ENCODE results near the gene HIPK1.

Gene HIPK1

DNA sequence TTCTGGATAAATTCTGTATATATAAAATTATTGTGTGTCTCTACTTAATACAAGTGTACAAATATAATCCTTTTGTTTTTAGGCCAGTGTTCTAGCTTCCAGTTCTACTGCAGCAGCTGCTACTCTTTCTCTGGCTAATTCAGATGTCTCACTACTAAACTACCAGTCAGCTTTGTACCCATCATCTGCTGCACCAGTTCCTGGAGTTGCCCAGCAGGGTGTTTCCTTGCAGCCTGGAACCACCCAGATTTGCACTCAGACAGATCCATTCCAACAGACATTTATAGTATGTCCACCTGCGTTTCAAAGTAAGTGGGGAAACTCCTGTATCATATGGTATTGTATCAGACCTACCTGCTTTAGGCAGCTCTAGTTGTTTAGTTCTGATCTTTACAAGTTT is 28.9 kb downstream of the HIPK1 start:
- no peaks in the 10 kb centered on the region for H3K27me3 ChIP-seq (ENCODE audit: insufficient read depth, low read depth, severe bottlenecking)
- H3K9me3 ChIP-seq (ENCODE audit: severe bottlenecking): no peaks in the 10 kb centered on the region
- H3K27ac ChIP-seq: no peak overlapping the region
- no peak overlapping the region for H3K4me3 ChIP-seq (ENCODE audit: low read depth, low read length)
- H3K36me3 ChIP-seq: peaks cover 77% of the 10 kb centered on the region
- TF ChIP-seq, protein P1, sequence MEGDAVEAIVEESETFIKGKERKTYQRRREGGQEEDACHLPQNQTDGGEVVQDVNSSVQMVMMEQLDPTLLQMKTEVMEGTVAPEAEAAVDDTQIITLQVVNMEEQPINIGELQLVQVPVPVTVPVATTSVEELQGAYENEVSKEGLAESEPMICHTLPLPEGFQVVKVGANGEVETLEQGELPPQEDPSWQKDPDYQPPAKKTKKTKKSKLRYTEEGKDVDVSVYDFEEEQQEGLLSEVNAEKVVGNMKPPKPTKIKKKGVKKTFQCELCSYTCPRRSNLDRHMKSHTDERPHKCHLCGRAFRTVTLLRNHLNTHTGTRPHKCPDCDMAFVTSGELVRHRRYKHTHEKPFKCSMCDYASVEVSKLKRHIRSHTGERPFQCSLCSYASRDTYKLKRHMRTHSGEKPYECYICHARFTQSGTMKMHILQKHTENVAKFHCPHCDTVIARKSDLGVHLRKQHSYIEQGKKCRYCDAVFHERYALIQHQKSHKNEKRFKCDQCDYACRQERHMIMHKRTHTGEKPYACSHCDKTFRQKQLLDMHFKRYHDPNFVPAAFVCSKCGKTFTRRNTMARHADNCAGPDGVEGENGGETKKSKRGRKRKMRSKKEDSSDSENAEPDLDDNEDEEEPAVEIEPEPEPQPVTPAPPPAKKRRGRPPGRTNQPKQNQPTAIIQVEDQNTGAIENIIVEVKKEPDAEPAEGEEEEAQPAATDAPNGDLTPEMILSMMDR (IDR thresholded peaks at IDR 0.05; ENCODE audit: low read depth, low read length): no peak
- no peak for DNase-seq

DNA sequence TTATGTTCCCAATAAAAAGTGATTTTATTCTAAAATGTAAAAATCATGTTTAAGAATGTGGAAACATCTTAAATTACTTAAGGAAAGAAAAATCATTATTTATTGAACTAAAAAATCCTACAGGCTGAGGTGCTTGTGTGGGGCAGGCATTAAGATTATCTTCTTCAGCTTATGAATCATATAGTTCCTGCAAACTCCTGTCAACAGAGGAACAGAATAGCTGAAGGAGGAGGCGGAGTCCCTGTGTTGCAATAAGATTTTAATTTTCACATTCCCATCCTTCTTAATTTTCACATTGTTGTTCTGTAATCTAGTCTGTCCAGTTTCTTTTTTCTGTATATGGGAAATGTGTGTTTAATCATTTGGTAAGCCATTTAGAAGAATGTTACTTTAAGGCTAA is 29.6 kb downstream of the HIPK1 start:
- H3K9me3 ChIP-seq (ENCODE audit: severe bottlenecking): no peaks in the 10 kb centered on the region
- DNase-seq: no peak
- no peak overlapping the region for H3K4me3 ChIP-seq (ENCODE audit: low read depth, low read length)
- peaks cover 78% of the 10 kb centered on the region for H3K36me3 ChIP-seq
- H3K27ac ChIP-seq: no peak overlapping the region
- TF ChIP-seq, protein P1 (IDR thresholded peaks at IDR 0.05; ENCODE audit: low read depth, low read length): no peak
- no peaks in the 10 kb centered on the region for H3K27me3 ChIP-seq (ENCODE audit: insufficient read depth, low read depth, severe bottlenecking)

DNA sequence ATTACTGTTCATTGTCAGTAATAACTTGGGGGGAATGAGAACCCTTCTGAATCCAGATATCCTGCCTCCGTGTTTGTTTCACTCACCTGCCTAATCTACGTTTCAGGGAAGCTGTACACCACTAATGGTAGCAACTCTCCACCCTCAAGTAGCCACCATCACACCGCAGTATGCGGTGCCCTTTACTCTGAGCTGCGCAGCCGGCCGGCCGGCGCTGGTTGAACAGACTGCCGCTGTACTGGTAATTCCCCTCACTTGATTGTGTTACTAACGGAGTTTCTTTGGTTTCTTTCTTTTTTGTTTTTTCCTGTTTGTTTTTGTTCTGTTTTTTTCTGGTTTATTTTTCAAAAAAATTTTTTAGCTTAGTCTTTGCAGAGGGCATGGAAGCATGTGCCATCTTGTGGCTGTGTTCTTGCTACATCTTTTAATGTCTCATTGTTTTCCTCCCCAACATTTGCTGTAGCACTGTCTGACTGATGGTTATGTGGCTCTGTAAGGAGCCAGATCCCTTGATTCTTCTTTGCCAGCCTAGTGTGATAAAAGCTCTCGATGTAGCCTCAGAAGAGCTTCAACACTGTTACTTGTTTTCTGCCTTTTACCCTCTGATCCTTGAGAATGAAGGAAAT is 34.3 kb downstream of the HIPK1 start:
- no peak overlapping the region for H3K27ac ChIP-seq
- H3K9me3 ChIP-seq (ENCODE audit: severe bottlenecking): no peaks in the 10 kb centered on the region
- no peak overlapping the region for H3K4me3 ChIP-seq (ENCODE audit: low read depth, low read length)
- DNase-seq: no peak
- TF ChIP-seq, protein P1 (IDR thresholded peaks at IDR 0.05; ENCODE audit: low read depth, low read length): 0 out of 2 replicates have a peak, but pooled peaks have one; percentile 9
- H3K27me3 ChIP-seq (ENCODE audit: insufficient read depth, low read depth, severe bottlenecking): no peaks in the 10 kb centered on the region
- H3K36me3 ChIP-seq: peaks cover 83% of the 10 kb centered on the region

DNA sequence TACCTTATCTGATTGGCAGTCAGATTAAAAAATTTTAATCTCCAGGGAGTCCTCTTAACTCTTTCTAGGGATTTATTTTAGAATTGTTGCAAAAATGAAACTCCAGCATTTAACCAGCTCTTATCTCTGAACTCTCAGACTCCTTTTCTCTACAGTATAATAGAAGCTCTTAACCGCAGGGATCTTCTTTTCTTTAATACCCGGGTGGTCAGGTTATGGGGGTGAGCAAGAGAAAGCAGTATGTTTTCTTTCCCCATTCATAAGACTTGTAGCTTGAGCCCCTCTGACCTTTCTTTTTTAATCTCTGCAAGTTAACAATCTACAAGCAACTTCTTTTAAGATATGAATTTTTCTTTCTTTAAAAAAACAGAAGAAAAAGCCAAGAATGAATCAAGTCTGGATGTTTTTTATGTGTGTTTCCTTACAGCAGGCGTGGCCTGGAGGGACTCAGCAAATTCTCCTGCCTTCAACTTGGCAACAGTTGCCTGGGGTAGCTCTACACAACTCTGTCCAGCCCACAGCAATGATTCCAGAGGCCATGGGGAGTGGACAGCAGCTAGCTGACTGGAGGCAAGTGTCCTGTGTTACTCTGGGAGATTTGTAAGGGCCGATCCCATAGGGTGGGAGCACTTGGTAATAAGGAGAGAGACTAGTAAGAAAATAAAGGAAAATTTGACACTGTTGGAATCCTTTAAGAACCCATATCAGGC is 36.7 kb downstream of the HIPK1 start:
- Histone ChIP-seq H3K36me3 (peaks cover 88% of the 10 kb centered on the region), H3K4me3 (ENCODE audit: low read depth, low read length) (no peak overlapping the region)

DNA sequence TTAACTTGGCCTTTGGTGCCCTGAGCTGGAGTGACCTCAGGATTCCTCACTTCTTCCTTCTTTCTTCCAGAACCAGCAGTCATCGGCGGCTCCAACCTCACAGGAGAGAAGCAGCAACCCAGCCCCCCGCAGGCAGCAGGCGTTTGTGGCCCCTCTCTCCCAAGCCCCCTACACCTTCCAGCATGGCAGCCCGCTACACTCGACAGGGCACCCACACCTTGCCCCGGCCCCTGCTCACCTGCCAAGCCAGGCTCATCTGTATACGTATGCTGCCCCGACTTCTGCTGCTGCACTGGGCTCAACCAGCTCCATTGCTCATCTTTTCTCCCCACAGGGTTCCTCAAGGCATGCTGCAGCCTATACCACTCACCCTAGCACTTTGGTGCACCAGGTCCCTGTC is 43.8 kb downstream of the HIPK1 start:
- TF ChIP-seq, protein P1 (IDR thresholded peaks at IDR 0.05; ENCODE audit: low read depth, low read length): no peak
- Histone ChIP-seq H3K27ac (no peak overlapping the region), H3K27me3 (ENCODE audit: insufficient read depth, low read depth, severe bottlenecking) (no peaks in the 10 kb centered on the region), H3K36me3 (peaks cover 68% of the 10 kb centered on the region), H3K9me3 (ENCODE audit: severe bottlenecking) (no peaks in the 10 kb centered on the region), H3K4me3 (ENCODE audit: low read depth, low read length) (no peak overlapping the region)
- no peak for DNase-seq

More for the DNA sequence above, 36.7 kb downstream of the HIPK1 start:
- no peak overlapping the region for H3K27ac ChIP-seq
- H3K27me3 ChIP-seq (ENCODE audit: insufficient read depth, low read depth, severe bottlenecking): no peaks in the 10 kb centered on the region
- no peaks in the 10 kb centered on the region for H3K9me3 ChIP-seq (ENCODE audit: severe bottlenecking)
- TF ChIP-seq, protein P1 (IDR thresholded peaks at IDR 0.05; ENCODE audit: low read depth, low read length): no peak
- DNase-seq: no peak

All from WERI-Rb-1 (cell line).